Stimulated activated CD4-positive, alpha-beta T cell treated with anti-CD3 and anti-CD28 coated beads, TNF-alpha, amount 100 ng/mL, for 48 hours (primary cell): ENCODE measurements around the gene NACA.

ENCODE experiments used
- DNase-seq, 3 donors: peaks; one replicate each; pipeline ENCODE4 v3.0.0-alpha.2; 2020; ENCODE audit warnings: low read depth in 3 of 3

NACA gene

DNA sequence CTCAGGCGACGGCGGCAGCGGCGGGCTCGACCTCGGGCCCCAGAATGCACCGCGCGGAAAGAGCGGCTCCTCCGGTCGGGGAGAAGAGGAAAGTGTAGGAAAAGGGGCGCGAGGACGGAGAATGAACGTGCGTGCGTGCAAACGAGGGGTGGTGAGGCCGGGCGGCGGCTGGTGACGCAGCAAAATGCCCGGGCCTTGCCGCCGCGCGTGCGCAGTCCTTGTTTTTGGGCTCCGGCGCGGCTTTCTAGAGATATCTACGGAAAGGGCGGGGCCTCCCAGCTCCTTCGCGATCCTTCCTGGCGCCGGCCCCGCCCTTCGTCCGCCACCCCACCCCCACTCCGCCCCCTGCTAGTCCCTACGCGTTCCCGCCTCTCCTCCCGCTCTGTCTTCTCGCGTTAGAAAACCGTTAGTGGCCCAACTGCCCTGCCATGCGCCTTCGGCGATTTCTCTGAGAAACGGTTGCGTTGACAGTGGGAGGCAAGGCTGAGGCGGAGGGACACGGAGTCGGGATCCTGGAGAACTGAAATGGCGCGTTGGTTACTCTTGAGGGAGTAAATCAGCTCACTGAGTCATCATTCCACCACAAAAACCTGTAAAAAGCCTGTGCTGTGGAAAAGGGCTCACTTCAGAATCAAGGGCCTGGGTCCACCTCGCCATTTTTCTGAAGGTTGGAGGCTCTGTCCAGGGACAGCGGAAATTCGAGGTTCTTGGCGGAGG, 36.8 kb downstream of the NACA start, which contains the start of gene PTGES3:
TSS of gene PTGES3 (minus strand) at position 156 of the 717 bp plus-strand sequence. CDS start 285 bp downstream, outside the sequence.
- peak; percentile 94 to 99 (median 98) for DNase-seq

DNA sequence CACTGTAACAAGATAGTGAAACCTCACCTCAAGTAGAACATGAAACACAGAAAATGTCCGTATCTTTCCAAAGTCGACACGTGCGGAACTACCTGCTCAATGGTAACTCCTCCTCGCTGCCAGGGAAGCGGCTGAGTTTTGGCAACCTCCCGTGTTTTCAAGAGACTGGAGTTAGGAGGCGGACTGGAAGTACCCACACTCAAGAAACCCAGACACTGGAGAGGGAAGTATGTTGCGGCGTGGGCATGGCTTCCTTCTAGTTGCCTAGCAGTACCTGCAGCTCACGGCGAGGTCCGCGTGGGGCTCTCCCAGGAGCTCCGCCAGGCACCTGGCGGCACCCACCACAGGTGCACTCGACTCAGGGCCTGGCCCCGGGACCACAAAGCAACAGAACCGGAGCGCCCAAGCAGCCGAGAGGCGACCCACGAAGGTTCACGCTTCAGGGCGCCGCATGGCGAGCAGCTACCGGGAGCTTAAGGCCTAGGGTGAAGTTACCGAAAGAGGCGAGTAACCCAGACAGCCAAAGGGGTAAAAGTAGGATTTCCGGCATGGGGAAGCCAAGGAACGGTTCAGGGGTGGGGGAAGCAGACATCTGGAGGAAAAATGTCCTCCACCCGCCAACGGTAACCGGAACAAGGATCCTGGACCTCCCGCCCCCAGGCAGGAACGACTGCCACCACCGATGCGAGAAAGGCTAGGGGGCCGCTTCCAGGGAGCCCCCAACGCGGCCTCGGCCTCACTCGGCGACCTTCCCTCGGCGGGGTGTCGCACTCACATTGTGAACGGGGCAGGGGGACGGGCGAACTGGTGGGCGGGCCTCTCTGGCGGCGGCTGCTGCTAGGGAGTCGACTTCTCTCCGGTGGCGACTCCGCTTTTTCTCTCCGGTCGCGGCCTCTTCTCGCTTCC, 37.6 kb downstream of the NACA start:
- peak in 1 of 3 donors; percentile 42 for DNase-seq

DNA sequence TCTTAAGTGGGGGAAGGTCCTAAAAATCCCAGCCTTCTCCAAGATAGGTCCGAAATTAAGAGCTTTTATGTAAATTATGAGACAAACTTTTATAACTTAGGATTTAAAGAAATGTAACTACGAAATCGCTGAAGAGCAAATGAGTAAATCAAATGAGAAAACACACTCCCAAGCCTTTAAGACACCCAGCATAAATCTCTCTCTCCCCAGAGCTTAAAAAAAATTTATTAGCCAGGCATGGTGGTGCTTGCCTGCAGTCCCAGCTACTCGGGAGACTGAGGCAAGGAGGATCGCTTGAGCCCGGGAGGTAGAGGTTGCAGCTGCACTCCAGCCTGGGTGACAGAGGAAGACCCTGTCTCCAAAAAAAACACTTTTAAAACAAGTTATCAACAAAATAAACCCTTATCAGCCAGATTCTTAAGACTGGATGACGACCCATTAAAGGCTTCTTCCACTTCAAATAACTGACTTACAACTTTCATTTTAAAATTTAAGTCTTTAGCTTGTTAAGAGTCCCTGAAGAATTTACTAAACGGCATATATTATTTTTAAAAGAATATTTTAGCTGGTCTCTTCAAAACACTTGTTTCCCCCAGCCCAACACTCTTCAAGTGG, 40.2 kb downstream of the NACA start:
- DNase-seq, result no peak

DNA sequence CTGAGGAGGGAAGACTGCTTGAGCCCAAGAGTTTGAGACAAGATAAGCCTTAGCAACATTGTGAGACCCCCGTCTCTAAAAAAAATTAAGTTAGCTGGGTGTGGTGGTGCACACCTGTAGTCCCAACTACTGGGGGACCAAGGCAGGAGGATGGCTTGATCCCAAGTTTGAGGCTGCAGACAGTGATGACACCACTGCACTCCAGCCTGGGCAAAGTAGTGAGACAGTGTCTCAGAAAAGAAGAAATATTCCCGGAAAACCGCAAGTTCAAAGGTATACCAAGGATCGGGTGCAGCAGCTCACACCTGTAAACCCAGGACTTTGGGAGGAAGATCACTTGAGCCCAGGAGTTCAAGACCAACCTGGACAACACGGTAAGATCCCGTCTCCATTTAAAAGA, 42.8 kb downstream of the NACA start:
- DNase-seq, result no peak

DNA sequence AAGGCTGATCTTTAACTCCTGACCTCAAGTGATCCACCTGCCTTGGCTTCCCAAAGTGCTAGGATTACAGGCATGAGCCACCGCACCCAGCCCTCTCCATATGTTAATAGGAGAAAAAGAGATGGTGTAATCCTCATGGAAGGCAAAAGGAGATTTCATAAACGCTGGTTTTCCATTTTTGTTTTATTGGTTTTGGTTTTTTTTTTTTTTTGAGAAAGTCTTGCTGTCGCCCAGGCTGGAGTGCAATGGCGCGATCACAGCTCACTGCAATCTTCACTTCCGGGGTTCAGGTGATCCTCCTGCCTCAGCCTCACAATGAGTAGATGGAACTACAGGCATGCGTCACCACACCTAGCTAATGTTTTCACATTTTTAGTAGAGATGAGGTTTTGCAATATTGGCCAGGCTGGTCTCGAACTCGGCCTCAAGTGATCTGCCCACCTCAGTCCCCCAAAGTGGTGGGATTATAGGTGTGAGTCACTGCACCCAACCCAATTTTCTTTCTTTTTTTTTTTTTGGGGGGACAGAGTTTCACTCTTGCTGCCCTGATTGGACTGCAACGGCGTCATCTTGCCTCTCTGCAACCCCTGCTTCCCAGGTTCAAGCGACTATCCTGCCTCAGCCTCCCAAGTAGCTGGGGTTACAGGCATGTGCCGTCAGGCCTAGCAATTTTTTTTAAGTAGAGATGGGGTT, 45.1 kb downstream of the NACA start:
- DNase-seq, result no peak

DNA sequence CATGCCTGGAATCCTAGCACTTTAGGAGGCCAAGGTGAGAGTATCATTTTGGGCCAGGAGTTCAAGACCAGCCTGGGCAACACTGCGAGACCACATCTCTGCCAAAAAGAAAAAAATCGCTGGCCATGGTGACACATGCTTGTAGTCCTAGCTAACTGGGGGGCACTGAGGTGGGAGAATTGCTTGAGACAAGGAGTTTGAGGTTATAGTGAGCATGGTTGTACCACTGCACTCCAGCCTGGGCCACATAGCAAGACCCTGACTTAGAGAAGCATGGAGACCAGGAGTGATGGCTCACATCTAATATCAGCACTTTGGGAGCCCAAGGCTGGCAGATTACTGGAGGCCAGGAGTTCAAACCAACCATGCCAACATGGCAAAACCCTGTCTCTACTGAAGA, 46.2 kb downstream of the NACA start:
- DNase-seq, result no peak

DNA sequence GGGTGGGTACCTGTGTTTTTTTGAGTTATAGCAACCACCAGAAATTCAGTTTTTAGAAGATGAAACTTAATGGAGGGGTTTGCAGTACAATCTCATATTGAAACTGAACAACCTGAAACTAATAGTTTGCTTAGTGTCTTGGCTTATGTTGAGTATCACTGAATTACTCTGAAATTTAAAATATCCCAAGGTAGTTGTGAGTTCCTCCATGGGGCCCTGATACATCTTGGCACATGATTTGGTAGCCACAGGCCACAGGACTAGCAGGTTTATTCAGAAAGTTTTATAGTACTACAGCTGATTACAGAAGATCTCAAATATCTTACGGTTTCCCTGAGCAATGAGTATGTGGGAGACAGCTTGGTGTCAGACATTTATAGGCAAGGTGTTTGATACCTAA, 47.4 kb downstream of the NACA start:
- DNase-seq, result no peak

DNA sequence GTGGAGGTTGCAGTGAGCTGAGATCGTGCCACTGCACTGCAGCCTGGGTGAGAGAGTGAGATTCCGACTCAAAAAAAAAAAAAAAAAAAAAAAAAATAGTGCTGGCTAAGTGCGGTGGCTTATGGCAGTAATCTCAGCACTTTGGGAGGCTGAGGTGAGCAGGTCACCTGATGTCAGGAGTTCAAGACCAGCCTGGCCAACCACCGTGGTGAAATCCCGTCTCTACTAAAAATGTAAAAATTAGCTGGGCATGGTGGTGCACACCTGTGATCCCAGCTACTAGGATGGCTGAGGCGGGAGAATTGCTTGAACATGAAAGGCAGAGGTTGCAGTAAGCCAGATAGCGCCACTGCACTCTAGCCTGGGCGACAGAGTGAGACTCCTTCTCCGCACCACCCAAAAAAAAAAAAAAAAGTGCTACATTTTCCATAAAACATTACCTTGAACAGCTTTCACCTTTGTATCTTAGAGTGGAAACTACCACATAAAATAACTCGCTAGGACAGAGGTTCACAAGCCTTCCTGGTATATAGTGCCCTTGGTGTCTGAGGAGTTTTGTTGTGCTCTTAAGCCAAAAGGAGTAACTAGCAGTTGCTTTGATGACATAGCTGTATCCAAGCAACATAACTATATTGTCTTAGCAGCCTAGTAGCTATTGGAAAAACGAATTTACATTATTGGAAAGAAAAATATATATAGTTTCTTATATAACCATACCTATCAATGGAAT, 48.1 kb downstream of the NACA start:
- DNase-seq, result no peak

DNA sequence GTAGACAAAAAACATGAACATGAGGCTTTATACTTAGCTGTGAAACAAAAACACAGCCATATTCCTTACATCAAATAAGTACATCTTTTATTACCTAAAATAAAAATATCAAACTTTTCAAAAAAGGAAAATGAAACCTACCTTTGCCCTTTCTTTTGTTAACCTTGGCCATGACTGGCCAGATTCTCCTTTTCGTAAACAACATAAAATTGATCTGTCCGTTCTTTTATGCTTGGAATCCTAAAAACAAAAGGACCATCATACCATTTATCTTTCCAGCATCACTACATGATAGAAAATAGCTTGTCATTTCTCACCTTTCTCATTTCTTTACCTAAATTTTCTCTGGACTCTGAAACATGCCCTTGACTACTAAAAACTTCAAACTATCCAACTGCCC, 53.5 kb downstream of the NACA start:
- no peak for DNase-seq

DNA sequence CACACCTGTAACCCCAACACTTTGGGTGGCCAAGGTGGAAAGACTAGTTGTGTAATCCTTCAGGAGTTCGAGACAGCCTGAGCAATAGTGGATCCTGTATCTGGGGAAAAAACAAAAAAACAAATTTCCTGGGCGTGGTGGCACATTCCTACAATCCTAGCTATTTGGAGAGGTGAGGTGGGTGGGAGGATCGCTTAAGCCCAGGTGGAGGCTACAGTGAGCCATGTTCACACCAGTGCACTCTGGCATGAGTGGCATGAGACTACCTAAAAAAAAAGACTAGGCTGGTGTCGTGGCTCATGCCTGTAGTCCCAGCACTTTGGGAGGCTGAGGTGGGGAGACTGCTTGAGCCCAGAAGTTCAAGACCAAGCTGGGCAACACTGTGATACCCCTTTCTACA, 54.3 kb downstream of the NACA start:
- no peak for DNase-seq

DNA sequence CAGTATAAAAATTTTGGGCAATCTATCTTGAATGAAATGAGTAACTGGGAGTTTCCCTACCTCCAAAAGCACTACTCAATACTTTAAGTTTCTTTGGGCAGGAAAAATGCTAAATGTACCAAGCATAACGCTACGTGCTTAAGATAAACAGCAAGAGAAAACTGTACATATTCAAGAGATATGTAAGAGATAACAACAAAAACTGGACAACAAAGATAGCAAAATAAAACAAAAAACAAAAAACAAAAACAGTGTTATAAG, 57.0 kb downstream of the NACA start:
- DNase-seq, result no peak
